B cell (primary cell): ENCODE results near the gene SWAP70.

Experiments
- EZH2 ChIP-seq: IDR thresholded peaks from 2 replicates; pipeline ENCODE4 v1.6.1; 2012; ENCODE audit warnings: borderline replicate concordance, low read depth, mild to moderate bottlenecking, moderate library complexity, low read length; ENCODE audit not compliant: insufficient read depth, poor library complexity, severe bottlenecking
- TF ChIP-seq, protein P1 (sequence below): fragments of 200-600 bp; IDR thresholded peaks from one replicate; pipeline ENCODE4 v1.8.0; 2022; ENCODE audit warnings: antibody characterized with exemption, mild to moderate bottlenecking

DNA sequence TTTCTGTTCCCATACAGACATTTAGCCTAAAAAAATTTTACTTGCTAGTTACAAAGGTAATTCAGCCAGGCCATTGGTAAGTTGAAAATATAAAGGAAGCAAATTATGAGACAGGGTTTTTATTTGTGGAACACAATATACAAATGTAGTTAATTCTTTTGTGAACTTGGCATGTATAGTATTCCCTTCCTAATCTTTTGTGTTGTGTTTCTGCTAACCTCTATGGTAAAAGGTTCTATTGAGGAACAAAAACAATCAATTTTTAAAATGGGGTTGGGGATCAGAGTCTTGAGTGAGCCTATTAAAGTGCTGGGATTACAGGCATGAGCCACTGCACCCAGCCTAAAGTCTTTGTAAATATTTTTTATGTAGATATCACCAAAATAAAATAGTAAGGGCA is 14.1 kb downstream of the SWAP70 start:
- TF ChIP-seq EZH2 = no peak
- TF ChIP-seq, protein P1, sequence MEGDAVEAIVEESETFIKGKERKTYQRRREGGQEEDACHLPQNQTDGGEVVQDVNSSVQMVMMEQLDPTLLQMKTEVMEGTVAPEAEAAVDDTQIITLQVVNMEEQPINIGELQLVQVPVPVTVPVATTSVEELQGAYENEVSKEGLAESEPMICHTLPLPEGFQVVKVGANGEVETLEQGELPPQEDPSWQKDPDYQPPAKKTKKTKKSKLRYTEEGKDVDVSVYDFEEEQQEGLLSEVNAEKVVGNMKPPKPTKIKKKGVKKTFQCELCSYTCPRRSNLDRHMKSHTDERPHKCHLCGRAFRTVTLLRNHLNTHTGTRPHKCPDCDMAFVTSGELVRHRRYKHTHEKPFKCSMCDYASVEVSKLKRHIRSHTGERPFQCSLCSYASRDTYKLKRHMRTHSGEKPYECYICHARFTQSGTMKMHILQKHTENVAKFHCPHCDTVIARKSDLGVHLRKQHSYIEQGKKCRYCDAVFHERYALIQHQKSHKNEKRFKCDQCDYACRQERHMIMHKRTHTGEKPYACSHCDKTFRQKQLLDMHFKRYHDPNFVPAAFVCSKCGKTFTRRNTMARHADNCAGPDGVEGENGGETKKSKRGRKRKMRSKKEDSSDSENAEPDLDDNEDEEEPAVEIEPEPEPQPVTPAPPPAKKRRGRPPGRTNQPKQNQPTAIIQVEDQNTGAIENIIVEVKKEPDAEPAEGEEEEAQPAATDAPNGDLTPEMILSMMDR = no peak
